Measurements from ENCODE around the gene PLEKHG2. TPM values are rescaled to one million over a fixed set of nuclear protein-coding genes. Genes with fewer than 3 reads are reported as not detected.

PLEKHG2 gene
- total RNA-seq, 1 donor from 2014 or later, result 14.1 TPM

GRCh38 chr19:39475748-39476147 is 63.3 kb downstream of the PLEKHG2 start:
- H3K27ac ChIP-seq (replicated peaks), result peak overlapping the region; percentile 52
- peak overlapping the region; percentile 31 for H3K4me3 ChIP-seq
- DNase-seq, result peak; percentile 30
- peaks cover 55% of the 10 kb centered on the region for H3K36me3 ChIP-seq
- TF ChIP-seq CTCF (IDR thresholded peaks at IDR 0.05; ENCODE audit: borderline replicate concordance), result no peak
- no peaks in the 10 kb centered on the region for H3K27me3 ChIP-seq (ENCODE audit: low read depth)
- no peaks in the 10 kb centered on the region for H3K9me3 ChIP-seq (replicated peaks)
- intact Hi-C loops (cut with micrococcal nuclease), result no loop called here
- H3K4me1 ChIP-seq, result peaks cover 20% of the 10 kb centered on the region

Small RNAs within 50 kb of the gene (microRNA-seq; reads per million reads assigned to microRNA genes)
- not detected for gene MIR4530

Other genes starting within 250 kb of the PLEKHG2 start
- not detected for gene NCCRP1, start 215.7 kb upstream of the PLEKHG2 start, total RNA-seq
- gene SYCN, start 208.4 kb upstream of the PLEKHG2 start, total RNA-seq, result not detected
- not detected for gene IFNL3, start 167.7 kb upstream of the PLEKHG2 start, total RNA-seq
- gene IFNL4, start 163.8 kb upstream of the PLEKHG2 start, total RNA-seq, result not detected
- not detected for gene IFNL2, start 144.3 kb upstream of the PLEKHG2 start, total RNA-seq
- not detected for gene IFNL1, start 116.3 kb upstream of the PLEKHG2 start, total RNA-seq
- gene LRFN1, start 91.8 kb upstream of the PLEKHG2 start, total RNA-seq, result 0.08 TPM
- 15.6 TPM for gene GMFG, start 76.6 kb upstream of the PLEKHG2 start, total RNA-seq
- 47.9 TPM for gene SAMD4B, start 70.2 kb upstream of the PLEKHG2 start, total RNA-seq
- gene PAF1, start 21.6 kb upstream of the PLEKHG2 start, total RNA-seq, result 33.2 TPM
- 25.7 TPM for gene MED29, start 21.3 kb upstream of the PLEKHG2 start, total RNA-seq
- 34.8 TPM for gene ZFP36, start 5.8 kb upstream of the PLEKHG2 start, total RNA-seq
- gene RPS16, start 23.3 kb downstream of the PLEKHG2 start, total RNA-seq, result 1,107 TPM
- 91.4 TPM for gene SUPT5H, start 32.9 kb downstream of the PLEKHG2 start, total RNA-seq
- gene TIMM50, start 68.2 kb downstream of the PLEKHG2 start, total RNA-seq, result 73.8 TPM
- not detected for gene DLL3, start 86.3 kb downstream of the PLEKHG2 start, total RNA-seq
- gene SELENOV, start 102.5 kb downstream of the PLEKHG2 start, total RNA-seq, result not detected
- 2.1 TPM for gene EID2B, start 120.2 kb downstream of the PLEKHG2 start, total RNA-seq
- 9.8 TPM for gene EID2, start 127.5 kb downstream of the PLEKHG2 start, total RNA-seq
- gene LGALS13, start 189.9 kb downstream of the PLEKHG2 start, total RNA-seq, result not detected
- gene LGALS16, start 243.2 kb downstream of the PLEKHG2 start, total RNA-seq, result not detected

Measured in left ventricle myocardium inferior (tissue), 1 donor.